GM21786 (cell line): Measurements from ENCODE around the gene MED14.

Experiments
- ATAC-seq: cut with Tn5 transposase; IDR thresholded peaks from one replicate; pipeline ENCODE4 v1.9.1; 2021; ENCODE audit not compliant: unreplicated experiment

MED14 gene

GRCh38 chrX:40729598-40730584 is 5.5 kb downstream of the MED14 start:
- no peak for ATAC-seq

GRCh38 chrX:40727581-40728252 is 7.6 kb downstream of the MED14 start:
- no peak for ATAC-seq

- no peak for ATAC-seq
Measured at GRCh38 chrX:40727093-40727492, 8.2 kb downstream of the MED14 start.

GRCh38 chrX:40722930-40723329 is 12.4 kb downstream of the MED14 start:
- ATAC-seq: no peak

GRCh38 chrX:40721489-40722106 is 13.7 kb downstream of the MED14 start:
- ATAC-seq: no peak

- ATAC-seq: no peak
Measured at GRCh38 chrX:40720792-40721191, 14.6 kb downstream of the MED14 start.

- no peak for ATAC-seq
Measured at GRCh38 chrX:40720339-40720738, 15.0 kb downstream of the MED14 start.

GRCh38 chrX:40719731-40720130 is 15.6 kb downstream of the MED14 start:
- ATAC-seq: no peak

- no peak for ATAC-seq
Measured at GRCh38 chrX:40719218-40719617, 16.1 kb downstream of the MED14 start.

- ATAC-seq: no peak
Measured at GRCh38 chrX:40709395-40709794, 25.9 kb downstream of the MED14 start.

GRCh38 chrX:40705658-40706312 is 29.6 kb downstream of the MED14 start:
- no peak for ATAC-seq

- no peak for ATAC-seq
Measured at GRCh38 chrX:40700640-40701342, 34.6 kb downstream of the MED14 start.

- no peak for ATAC-seq
Measured at GRCh38 chrX:40698851-40699250, 36.5 kb downstream of the MED14 start.

GRCh38 chrX:40694802-40695201 is 40.5 kb downstream of the MED14 start:
- ATAC-seq: no peak

GRCh38 chrX:40688929-40689328 is 46.4 kb downstream of the MED14 start:
- ATAC-seq: no peak

GRCh38 chrX:40687169-40687568 is 48.2 kb downstream of the MED14 start:
- no peak for ATAC-seq

GRCh38 chrX:40685362-40685918 is 49.9 kb downstream of the MED14 start:
- no peak for ATAC-seq

GRCh38 chrX:40684092-40684491 is 51.2 kb downstream of the MED14 start:
- ATAC-seq: peak; percentile 60

- ATAC-seq: no peak
Measured at GRCh38 chrX:40683245-40683644, 52.1 kb downstream of the MED14 start.

GRCh38 chrX:40671126-40671525 is 64.2 kb downstream of the MED14 start:
- ATAC-seq: no peak
